GM21717 (cell line): ENCODE results near the gene ITM2B.
"Not testable (repeated sequence)": the region's sequence is repeated elsewhere in the genome, so short reads cannot be mapped to it uniquely, and the experiment has no call there.

Experiments
- ATAC-seq: cut with Tn5 transposase; IDR thresholded peaks from one replicate; pipeline ENCODE4 v1.9.1; 2021; ENCODE audit warnings: mild to moderate bottlenecking, moderate library complexity; ENCODE audit not compliant: unreplicated experiment

The ITM2B gene

GRCh38 chr13:48222358-48223301 is 10.4 kb upstream of the ITM2B start:
- no peak for ATAC-seq

- ATAC-seq, result no peak
Measured at GRCh38 chr13:48224701-48225100, 8.3 kb upstream of the ITM2B start.

DNA sequence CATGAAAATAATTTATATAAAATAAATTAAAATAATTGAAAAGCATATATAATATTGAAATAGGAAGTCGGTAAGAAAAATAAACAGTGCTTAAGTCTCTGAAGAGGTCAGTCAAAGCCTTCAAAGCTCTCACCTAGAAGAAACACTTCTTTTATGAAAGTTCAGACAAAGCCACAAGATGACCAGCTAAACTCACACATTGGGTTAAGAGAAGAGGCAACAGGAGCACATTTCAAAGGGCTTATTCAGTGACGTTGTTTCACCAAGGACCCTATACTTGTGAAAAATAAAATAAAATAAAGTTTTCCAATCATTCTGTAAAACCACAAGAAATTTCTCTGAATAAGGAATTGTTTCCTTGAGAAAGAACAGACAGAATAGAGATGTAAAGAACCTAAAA is 2.5 kb upstream of the ITM2B start:
- no peak for ATAC-seq

- no peak for ATAC-seq
Measured at GRCh38 chr13:48231080-48231479, 1.9 kb upstream of the ITM2B start.

DNA sequence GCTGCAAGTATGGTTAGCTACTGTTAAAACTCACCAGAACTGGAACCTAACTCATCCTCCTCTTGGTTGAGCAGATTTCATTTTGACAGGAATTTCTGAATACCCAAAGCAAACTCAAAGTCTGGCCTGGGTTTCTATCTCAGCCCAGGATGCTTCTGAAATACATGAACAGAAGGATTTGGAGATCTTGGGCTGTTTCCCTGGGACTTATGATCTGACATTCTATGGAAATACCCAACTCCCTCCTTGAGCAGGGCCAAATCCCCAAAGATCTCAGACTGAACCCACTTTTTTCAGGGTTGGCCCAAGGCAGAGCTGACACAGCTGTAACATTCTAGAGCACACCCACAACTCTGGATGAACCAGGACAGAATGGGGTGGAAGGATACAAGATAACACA is 1.1 kb upstream of the ITM2B start:
- ATAC-seq, result no peak

- peak; percentile 10 for ATAC-seq
Measured at GRCh38 chr13:48232420-48233045, 473 bp upstream of the ITM2B start.

- no peak for ATAC-seq
Measured at GRCh38 chr13:48233889-48234488, 983 bp downstream of the ITM2B start.

DNA sequence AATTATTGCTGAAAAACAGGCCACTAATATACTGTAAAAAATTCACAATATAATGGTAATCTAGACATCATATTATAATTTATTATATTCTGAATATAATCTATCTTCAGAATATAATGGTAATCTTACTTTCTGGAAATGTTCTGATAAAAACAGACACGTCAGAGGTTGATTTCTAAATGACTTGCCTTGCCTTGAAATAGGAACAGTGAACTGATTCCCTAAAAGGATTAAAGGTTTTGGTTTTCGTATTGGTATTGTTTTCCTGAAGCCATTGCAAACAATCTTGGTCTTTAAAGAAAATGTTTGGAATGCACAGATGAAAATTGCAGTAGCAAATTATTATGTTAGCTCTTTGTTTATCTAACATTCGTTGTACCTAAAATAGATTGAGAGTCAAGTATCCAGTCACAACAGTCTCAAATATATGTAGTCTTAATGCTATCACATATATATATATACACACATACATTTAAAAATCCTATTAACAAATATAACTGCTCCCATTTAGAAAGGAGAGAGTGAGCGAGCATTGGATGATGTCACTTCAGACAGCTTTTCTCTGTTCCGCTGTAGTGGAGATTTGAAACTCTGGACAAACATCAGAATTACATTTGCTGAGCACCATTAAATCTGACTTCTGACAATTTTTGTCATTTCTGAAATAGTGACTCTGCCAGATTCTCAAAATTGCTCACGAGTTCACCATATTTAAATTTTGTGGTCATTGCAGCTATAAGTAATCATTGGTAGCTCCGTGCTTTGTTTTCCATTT is 1.7 kb downstream of the ITM2B start:
- peak; percentile 51 for ATAC-seq

DNA sequence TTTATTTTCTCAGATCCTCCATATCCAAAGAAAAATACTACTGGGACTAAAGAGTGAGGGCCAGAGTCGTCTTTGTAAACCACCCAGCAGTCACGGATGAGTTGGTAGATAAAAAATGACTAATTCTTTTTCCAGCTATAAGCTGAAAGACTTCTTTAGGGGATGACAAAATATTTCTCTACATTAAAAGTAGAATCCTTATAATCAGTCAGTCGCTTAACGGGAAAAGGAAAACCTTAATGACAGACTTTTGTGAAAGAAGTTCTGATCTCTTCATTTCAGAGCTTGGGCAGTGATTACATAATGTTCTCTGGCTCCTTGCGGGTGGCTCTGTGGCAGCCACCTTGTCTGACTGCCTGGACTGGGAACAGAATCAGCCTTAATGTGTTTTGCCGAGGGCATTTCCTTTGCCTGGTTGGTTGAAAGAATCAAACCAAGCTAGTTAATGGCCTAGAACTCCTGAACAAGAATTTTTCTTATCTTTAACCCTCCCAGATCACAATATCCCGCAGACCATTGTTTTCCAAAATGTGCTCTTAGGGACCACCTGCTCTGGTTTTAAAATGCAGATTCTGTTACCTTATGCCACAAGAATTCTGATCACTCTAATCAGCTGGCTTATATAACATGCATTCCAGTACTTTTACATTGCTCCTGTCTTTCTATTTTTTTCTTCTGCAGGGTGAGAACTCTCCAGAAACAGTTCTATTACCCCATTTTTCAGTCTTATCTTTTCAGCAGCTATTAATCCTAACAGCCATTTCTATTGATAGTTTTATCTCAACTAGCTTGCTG is 2.5 kb downstream of the ITM2B start:
- ATAC-seq, result no peak

DNA sequence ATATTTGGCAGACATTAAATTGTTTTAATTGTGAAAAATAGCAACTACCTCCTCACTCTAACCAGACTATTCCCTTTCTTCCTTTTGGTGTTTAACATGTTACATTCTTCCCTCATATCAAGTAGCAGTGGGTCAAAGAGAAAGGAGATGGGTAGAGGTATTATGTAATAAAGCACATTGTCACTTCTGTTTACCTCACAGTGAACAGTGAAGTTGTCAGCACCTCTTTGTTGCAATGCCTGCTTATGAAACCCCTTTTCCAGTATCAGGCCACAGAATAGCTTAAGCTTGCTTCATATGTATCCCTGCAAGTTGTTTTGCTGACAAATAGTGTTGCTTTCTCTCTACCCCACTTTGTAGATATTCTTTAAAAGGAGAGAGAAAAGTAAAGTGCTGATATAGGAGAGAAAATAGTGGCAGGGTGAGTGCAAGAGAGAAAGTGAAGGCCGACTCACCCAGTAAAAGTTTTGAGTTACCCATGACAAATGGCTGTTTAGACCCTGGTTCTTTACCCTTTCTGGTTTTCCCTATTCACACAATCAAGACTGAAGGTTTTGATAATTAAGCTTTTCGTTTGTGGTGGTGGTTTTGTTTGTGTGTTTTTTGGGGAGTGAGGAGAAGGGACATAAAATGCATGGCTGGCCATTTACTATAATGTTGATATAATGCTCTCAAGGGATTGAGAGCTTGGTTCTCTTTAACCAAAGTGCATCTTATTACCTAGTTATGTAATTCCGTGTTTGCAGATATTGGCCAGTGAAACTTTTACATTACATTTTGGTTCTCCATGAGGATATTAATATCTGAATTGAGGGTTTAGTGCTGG is 3.7 kb downstream of the ITM2B start:
- no peak for ATAC-seq

GRCh38 chr13:48239369-48239768 is 6.4 kb downstream of the ITM2B start:
- ATAC-seq, result not testable (repeated sequence)

DNA sequence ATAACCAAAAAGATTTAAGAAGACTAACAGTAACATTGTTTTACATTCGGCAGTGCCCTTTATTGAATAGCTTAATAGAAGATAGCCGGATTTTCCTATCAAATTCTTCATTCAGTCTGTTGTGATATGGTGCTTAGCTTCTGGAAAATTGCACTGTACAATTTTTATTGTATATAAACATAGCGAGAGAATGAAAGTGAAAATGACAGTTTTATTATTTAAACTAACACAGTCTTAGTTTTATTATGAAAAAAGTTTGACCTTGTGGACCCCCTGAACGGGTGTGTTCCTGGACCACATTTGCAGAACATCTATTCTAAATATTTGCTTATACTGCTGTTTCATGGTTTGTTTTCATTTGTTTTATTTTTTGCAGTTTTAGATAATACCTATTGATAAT is 8.6 kb downstream of the ITM2B start:
- ATAC-seq, result no peak

DNA sequence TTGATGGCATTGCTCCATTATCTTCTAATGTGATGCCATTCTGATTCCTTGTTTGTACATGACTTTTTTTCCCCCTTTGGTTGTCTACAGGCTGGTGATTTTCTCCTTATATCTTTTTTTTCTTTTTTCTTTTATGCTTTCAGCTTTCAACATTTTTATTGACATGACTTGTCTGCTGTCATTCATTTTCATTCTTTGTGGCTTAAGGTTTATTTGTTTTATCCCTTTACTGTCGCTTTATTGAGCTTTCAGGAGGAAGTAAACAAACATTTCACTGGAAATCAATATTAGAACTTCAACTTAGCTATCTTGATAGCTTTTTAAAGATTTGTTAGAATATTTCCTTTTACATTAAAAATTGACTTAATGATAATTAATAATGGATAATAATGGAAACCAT is 9.7 kb downstream of the ITM2B start:
- ATAC-seq, result no peak

- ATAC-seq, result no peak
Measured at GRCh38 chr13:48244159-48244558, 11.2 kb downstream of the ITM2B start.

- ATAC-seq, result no peak
Measured at GRCh38 chr13:48246102-48246501, 13.1 kb downstream of the ITM2B start.

- no peak for ATAC-seq
Measured at GRCh38 chr13:48249018-48249417, 16.0 kb downstream of the ITM2B start.

GRCh38 chr13:48251611-48252081 is 18.6 kb downstream of the ITM2B start:
- ATAC-seq, result no peak

GRCh38 chr13:48252176-48252575 is 19.2 kb downstream of the ITM2B start:
- ATAC-seq, result no peak

DNA sequence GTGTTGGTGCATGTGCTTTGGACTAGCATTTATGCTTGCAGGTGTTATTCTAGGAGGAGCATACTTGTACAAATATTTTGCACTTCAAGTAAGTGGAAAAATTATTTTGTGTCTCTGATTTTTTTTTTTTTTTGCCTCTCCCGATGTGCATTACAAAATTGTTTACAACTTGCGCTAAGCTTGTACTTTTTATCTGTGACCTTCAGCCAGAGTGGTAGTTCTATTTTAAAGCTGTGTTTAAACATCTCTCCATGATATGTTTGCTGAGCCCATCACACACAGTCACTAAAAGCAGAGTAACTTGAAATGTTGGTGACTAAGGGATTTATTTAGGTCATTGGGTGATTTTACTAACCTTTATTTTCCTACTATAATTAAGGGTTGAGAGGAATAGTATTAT is 20.8 kb downstream of the ITM2B start:
- ATAC-seq, result no peak
